ENCODE results near the gene NUDT1. TPM values are rescaled to one million over a fixed set of nuclear protein-coding genes. Genes with fewer than 3 reads are reported as not detected.
A peak's percentile ranks its signal among the peaks of the same experiment; 100 is the strongest.

The NUDT1 gene
- total RNA-seq, 1 experiment from 2014 or later: 84.7 TPM

- WGBS (ENCODE audit: extremely low coverage, insufficient read length, low lambda C conversion rate): no CpG with 5 or more reads among the region's 20 CpGs
These were observed 47.1 kb downstream of the NUDT1 start for GRCh38 chr7:2289111-2289586.

More at GRCh38 chr7:2289111-2289586, 47.1 kb downstream of the NUDT1 start:
- Histone ChIP-seq H2AK5ac (ENCODE audit: insufficient read length, low read length) (no peak overlapping the region), H3K9me3 (ENCODE audit: control insufficient read depth, low read depth, low read length) (no peaks in the 10 kb centered on the region), H2BK12ac (ENCODE audit: insufficient read length, low read depth, low read length) (no peak overlapping the region), H4K8ac (replicated peaks; ENCODE audit: insufficient read length, low read depth, low read length) (no peak overlapping the region), H3K9ac (ENCODE audit: extremely low read depth, insufficient read length, low read length) (no peak overlapping the region), H3K4me1 (ENCODE audit: insufficient read depth, low read length) (no peaks in the 10 kb centered on the region), H4K5ac (ENCODE audit: insufficient read length, low read depth, low read length) (no peak overlapping the region), H2BK15ac (ENCODE audit: low read depth, low read length) (no peak overlapping the region), H2AFZ (ENCODE audit: low read length) (no peak overlapping the region), H2BK20ac (ENCODE audit: low read depth, low read length, poor library complexity, severe bottlenecking) (no peak overlapping the region), H4K20me1 (ENCODE audit: control insufficient read depth, insufficient read depth, insufficient read length) (no peaks in the 10 kb centered on the region), H3K27ac (ENCODE audit: insufficient read length, low read depth, low read length) (no peak overlapping the region), H2BK120ac (ENCODE audit: low read depth, low read length, poor library complexity, severe bottlenecking) (no peak overlapping the region), H3K14ac (ENCODE audit: insufficient read depth, low read length) (no peak overlapping the region), H3K27me3 (ENCODE audit: insufficient read depth, low read length) (no peaks in the 10 kb centered on the region), H3K4ac (ENCODE audit: low read depth, low read length) (no peak overlapping the region), H2BK5ac (ENCODE audit: insufficient read length, low read length) (no peak overlapping the region), H3K23ac (ENCODE audit: insufficient read length, low read depth, low read length) (no peak overlapping the region), H3K79me2 (ENCODE audit: insufficient read depth, low read length) (no peaks in the 10 kb centered on the region; the same call in 1 of the 2 replicates), H3K56ac (ENCODE audit: insufficient read length, low read depth, low read length) (no peak overlapping the region), H4K91ac (ENCODE audit: insufficient read length, low read depth, low read length) (no peak overlapping the region), H3K79me1 (ENCODE audit: insufficient read depth, low read depth, low read length, poor library complexity, severe bottlenecking) (no peaks in the 10 kb centered on the region), H3K23me2 (ENCODE audit: insufficient read length, low read depth, low read length, poor library complexity, severe bottlenecking) (no peaks in the 10 kb centered on the region), H3T11ph (ENCODE audit: low read length) (no peak overlapping the region), H3K18ac (ENCODE audit: insufficient read length, low read depth, low read length) (no peak overlapping the region), H3K4me2 (ENCODE audit: insufficient read depth, insufficient read length, low read length) (no peak overlapping the region)
- no peaks in the 10 kb centered on the region for H3K4me1 Mint-ChIP-seq
- H3K9me3 Mint-ChIP-seq: no peaks in the 10 kb centered on the region
- no peaks in the 10 kb centered on the region for H3K27me3 Mint-ChIP-seq (ENCODE audit: low read depth)
- TF ChIP-seq CTCF (conservative IDR thresholded peaks at IDR 0.05): no peak
- no peaks in the 10 kb centered on the region; a peak in 3 of 7 replicates for H3K36me3 Mint-ChIP-seq (ENCODE audit: insufficient read depth in 1 of 3, low read depth in 3 of 3)
- H3K27ac Mint-ChIP-seq: peak overlapping the region in 1 of 3 experiments; percentile 14; a peak in 2 of 7 replicates
- no peak overlapping the region for H3K4me3 Mint-ChIP-seq
- DNase-seq: no peak
